HG03457 (cell line): ENCODE results near the gene ITGA3.

Experiments
- ATAC-seq: cut with Tn5 transposase; IDR thresholded peaks from one replicate; pipeline ENCODE4 v1.9.1; 2021; ENCODE audit warnings: moderate number of reproducible peaks; ENCODE audit not compliant: unreplicated experiment

ITGA3 gene

GRCh38 chr17:50066995-50067394 is 11.1 kb downstream of the ITGA3 start:
- no peak for ATAC-seq

DNA sequence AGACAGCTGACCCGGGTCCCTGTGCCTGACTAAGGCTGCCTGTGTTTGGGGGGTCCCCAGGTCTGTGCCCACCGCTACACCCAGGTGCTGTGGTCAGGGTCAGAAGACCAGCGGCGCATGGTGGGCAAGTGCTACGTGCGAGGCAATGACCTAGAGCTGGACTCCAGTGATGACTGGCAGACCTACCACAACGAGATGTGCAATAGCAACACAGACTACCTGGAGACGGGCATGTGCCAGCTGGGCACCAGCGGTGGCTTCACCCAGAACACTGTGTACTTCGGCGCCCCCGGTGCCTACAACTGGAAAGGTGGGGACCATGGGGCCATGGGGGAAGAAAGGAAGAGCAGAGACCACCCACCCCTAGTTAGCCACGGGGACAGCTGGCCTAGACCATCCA is 12.1 kb downstream of the ITGA3 start:
- ATAC-seq = no peak

- ATAC-seq = no peak
These were observed 15.2 kb downstream of the ITGA3 start for GRCh38 chr17:50070908-50071680.

DNA sequence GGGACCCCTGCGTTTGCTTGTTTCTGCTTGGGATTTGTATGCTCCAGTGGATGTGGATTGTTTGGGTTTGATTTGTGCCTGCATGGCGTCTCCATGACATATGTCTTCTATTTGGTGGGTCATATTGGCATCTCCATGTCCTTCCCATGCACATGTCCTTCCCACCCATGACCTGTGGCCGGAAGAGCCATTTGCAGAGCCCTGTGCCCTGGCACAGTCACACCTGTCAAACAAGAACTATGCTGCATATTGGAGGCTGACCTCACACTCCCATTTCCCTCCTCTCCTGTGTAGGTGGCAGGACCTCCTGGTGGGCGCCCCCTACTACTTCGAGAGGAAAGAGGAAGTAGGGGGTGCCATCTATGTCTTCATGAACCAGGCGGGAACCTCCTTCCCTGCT is 15.8 kb downstream of the ITGA3 start:
- no peak for ATAC-seq

DNA sequence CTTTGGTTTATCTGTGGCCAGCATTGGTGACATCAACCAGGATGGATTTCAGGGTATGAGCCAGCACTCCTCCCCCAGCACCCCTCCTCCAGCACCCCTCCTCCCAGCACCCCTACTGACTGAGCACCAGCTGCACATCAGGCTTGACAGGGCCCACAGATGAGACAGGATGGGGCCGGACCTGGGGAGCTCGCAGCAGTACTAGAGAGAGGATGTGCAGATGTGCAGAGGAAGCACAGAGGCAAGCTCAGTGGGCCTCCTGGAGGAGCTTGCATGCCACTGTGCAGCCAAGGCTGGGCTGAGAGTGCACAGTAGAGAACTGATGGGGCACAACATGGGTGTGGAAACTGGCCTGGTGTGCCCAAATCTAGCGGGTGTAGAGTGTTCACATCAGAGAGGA is 16.2 kb downstream of the ITGA3 start:
- ATAC-seq = no peak

GRCh38 chr17:50072925-50073324 is 17.0 kb downstream of the ITGA3 start:
- no peak for ATAC-seq

DNA sequence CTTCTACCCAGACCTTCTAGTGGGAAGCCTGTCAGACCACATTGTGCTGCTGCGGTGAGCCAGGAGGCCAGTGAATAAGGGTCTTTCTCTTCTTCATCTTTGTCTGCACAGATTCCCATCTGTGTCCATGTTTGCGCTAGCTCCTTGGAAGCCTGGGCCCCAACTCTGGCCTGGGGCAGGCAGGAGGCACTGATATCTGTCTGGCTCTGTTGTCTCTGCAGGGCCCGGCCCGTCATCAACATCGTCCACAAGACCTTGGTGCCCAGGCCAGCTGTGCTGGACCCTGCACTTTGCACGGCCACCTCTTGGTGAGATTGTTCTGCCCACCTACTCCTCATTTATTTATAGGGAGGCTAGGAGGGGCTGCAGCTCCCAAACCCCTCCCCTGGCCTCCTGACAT is 18.3 kb downstream of the ITGA3 start:
- ATAC-seq = no peak

- no peak for ATAC-seq
These were observed 19.6 kb downstream of the ITGA3 start for GRCh38 chr17:50075446-50076032.

- no peak for ATAC-seq
These were observed 20.3 kb downstream of the ITGA3 start for GRCh38 chr17:50076221-50076590.

- ATAC-seq = no peak
These were observed 20.8 kb downstream of the ITGA3 start for GRCh38 chr17:50076591-50077235.

- ATAC-seq = no peak
These were observed 22.5 kb downstream of the ITGA3 start for GRCh38 chr17:50078430-50078829.

DNA sequence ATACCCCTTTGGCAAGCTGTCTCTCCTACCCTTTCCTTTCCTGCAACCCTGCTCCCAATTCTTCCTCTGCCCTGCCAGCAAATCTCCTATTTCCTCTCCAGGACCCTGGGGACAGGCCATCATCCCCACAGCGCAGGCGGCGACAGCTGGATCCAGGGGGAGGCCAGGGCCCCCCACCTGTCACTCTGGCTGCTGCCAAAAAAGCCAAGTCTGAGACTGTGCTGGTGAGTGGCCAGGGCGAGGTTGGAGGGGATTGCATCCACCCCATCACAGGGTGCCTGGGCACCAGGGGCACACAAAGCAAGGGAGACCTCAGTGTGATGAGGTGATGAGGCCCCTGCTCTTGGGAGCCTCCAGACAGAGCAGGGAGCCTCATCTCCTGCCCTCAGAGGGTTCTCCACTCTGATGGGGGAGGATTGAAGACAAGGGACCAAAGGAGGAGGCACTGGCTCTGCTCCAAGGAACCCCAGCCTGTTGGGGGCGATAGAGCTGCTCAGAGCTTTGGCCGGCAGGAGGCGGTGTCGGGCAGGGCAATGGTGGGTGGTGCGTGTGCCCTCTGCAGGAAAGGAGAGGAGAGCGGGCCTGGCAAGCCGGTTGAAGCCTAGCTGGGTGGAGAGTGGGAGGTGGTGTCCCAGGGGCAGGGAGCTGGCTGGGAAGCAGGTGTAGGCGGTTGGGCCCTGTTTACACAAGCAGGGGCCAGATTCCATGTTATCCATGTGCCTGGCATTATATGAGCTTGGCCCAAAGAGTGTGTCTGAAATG is 23.6 kb downstream of the ITGA3 start:
- ATAC-seq = no peak

GRCh38 chr17:50080096-50080480 is 24.2 kb downstream of the ITGA3 start:
- ATAC-seq = no peak

- no peak for ATAC-seq
These were observed 24.9 kb downstream of the ITGA3 start for GRCh38 chr17:50080827-50081226.

DNA sequence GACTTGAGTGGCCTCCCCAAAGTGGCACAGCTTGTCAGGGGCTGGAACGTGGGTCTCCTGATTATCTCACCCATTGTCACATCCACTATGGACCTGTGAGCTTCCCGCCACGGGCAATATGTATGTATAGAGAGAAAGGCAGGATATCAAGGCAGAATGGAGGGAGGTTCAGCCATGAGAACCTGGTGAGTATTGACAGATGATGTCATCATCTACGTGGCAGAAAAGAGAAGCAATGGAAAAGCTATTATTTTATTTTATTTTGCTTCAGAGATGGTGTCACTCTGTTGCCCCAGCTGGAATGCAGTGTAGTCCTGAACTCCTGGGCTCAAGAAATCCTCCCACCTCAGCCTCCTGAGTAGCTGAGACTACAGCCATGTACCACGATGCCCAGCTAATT is 25.8 kb downstream of the ITGA3 start:
- no peak for ATAC-seq

DNA sequence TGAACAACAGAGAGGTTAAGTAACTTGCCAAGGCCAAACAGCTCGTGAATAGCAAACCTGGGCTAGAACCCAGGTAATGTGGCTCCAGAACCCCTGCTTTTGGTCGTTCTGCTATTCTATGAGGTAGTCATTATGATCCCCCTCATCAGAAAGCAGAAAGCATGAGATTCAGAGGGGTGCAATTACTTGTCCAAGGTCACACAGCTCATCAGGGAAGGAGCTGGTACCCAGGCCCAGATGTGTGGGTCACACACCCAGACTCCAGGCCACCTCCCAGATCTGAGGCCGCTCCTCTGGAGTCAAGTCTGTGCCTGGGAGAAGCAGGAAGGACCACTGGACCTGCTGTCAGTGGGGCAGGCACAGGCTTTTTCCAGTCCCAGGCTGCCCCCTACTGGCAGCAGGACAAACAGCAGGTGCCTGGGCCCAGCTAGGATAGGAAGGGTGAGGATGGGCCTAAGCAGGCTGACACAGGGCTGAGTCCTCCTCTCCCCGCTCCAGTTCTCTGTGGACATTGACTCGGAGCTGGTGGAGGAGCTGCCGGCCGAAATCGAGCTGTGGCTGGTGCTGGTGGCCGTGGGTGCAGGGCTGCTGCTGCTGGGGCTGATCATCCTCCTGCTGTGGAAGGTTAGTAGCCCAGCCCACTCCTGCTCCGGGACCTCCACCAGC is 31.5 kb downstream of the ITGA3 start:
- no peak for ATAC-seq

GRCh38 chr17:50087912-50088405 is 32.0 kb downstream of the ITGA3 start:
- ATAC-seq = no peak

GRCh38 chr17:50088952-50089825 is 33.3 kb downstream of the ITGA3 start:
- ATAC-seq = no peak

- no peak for ATAC-seq
These were observed 34.2 kb downstream of the ITGA3 start for GRCh38 chr17:50090071-50090470.
